ENCODE measurements around the gene SLC6A6.

SLC6A6 gene

GRCh38 chr3:14518893-14519292, 116.5 kb downstream of the SLC6A6 start:
- H3K4ac ChIP-seq (ENCODE audit: low read depth in 1 of 2, low read length in 2 of 2) = no peak overlapping the region
- no peak overlapping the region for H2BK12ac ChIP-seq (ENCODE audit: low read length in 2 of 2)
- peaks cover 11 to 35% of the 10 kb centered on the region in 2 experiments for H3K27me3 ChIP-seq (ENCODE audit: control insufficient read depth in 1 of 2, insufficient read depth in 1 of 2, low read length in 2 of 2)
- no peak overlapping the region for H2BK15ac ChIP-seq (ENCODE audit: low read depth, poor library complexity, severe bottlenecking)
- H3K23ac ChIP-seq (ENCODE audit: low read length in 2 of 2) = no peak overlapping the region
- no peak overlapping the region for H3K14ac ChIP-seq (ENCODE audit: low read length in 2 of 2)
- no peak overlapping the region for H3K4me2 ChIP-seq (ENCODE audit: low read length, poor library complexity, severe bottlenecking)
- 93% methylated on average over 11 of the region's 11 CpGs for WGBS
- no peak overlapping the region for H2BK5ac ChIP-seq (ENCODE audit: low read depth, low read length, poor library complexity, severe bottlenecking)
- H3K4me3 ChIP-seq (ENCODE audit: insufficient read depth in 1 of 2, low read depth in 1 of 2, low read length in 2 of 2) = no peak overlapping the region
- H3K4me1 ChIP-seq (ENCODE audit: control insufficient read depth, insufficient read depth, low read depth, low read length) = peaks cover 3% of the 10 kb centered on the region
- H2AFZ ChIP-seq (ENCODE audit: low read depth, low read length) = no peak overlapping the region
- no peak overlapping the region for H3K18ac ChIP-seq (ENCODE audit: low read depth in 1 of 2, low read length in 2 of 2)
- no peaks in the 10 kb centered on the region for H3K36me3 ChIP-seq (ENCODE audit: control insufficient read depth in 1 of 2, insufficient read depth in 2 of 2, low read depth in 1 of 2, low read length in 2 of 2)
- H3K27ac ChIP-seq (ENCODE audit: low read length, poor library complexity, severe bottlenecking) = no peak overlapping the region
- DNase-seq = no peak
- no peak overlapping the region for H2BK120ac ChIP-seq (ENCODE audit: low read depth, low read length)
- H4K8ac ChIP-seq (ENCODE audit: low read length) = no peak overlapping the region
- no peak overlapping the region for H4K91ac ChIP-seq (ENCODE audit: low read length)
- no peak overlapping the region for H2AK5ac ChIP-seq (ENCODE audit: low read length, severe bottlenecking)
- H3K79me1 ChIP-seq (replicated peaks; ENCODE audit: low read length, poor library complexity, severe bottlenecking) = no peaks in the 10 kb centered on the region
- H3K9ac ChIP-seq (ENCODE audit: low read length) = no peak overlapping the region
- no peaks in the 10 kb centered on the region for H3K9me3 ChIP-seq (ENCODE audit: control insufficient read depth, low read length)

- H2BK15ac ChIP-seq (ENCODE audit: low read depth, poor library complexity, severe bottlenecking) = no peak overlapping the region
- no peak overlapping the region for H4K91ac ChIP-seq (ENCODE audit: low read length)
- H2BK12ac ChIP-seq (ENCODE audit: low read length in 2 of 2) = no peak overlapping the region
- no peak overlapping the region for H3K27ac ChIP-seq (ENCODE audit: low read length, poor library complexity, severe bottlenecking)
- no peak overlapping the region for H4K8ac ChIP-seq (ENCODE audit: low read length)
- peaks cover 9 to 40% of the 10 kb centered on the region in 2 experiments for H3K27me3 ChIP-seq (ENCODE audit: control insufficient read depth in 1 of 2, insufficient read depth in 1 of 2, low read length in 2 of 2)
- H2BK120ac ChIP-seq (ENCODE audit: low read depth, low read length) = no peak overlapping the region
- H3K4me2 ChIP-seq (ENCODE audit: low read length, poor library complexity, severe bottlenecking) = no peak overlapping the region
- H2BK5ac ChIP-seq (ENCODE audit: low read depth, low read length, poor library complexity, severe bottlenecking) = no peak overlapping the region
- H3K14ac ChIP-seq (ENCODE audit: low read length in 2 of 2) = no peak overlapping the region
- DNase-seq = no peak
- no peaks in the 10 kb centered on the region for H3K9me3 ChIP-seq (ENCODE audit: control insufficient read depth, low read length)
- 65% methylated on average over 1 of the region's 1 CpG for whole genome bisulfite sequencing
- no peak overlapping the region for H3K4me3 ChIP-seq (ENCODE audit: insufficient read depth in 1 of 2, low read depth in 1 of 2, low read length in 2 of 2)
- no peak overlapping the region for H3K4ac ChIP-seq (ENCODE audit: low read depth in 1 of 2, low read length in 2 of 2)
- H3K36me3 ChIP-seq (ENCODE audit: control insufficient read depth in 1 of 2, insufficient read depth in 2 of 2, low read depth in 1 of 2, low read length in 2 of 2) = no peaks in the 10 kb centered on the region
- no peak overlapping the region for H3K9ac ChIP-seq (ENCODE audit: low read length)
- no peak overlapping the region for H2AK5ac ChIP-seq (ENCODE audit: low read length, severe bottlenecking)
- no peak overlapping the region for H2AFZ ChIP-seq (ENCODE audit: low read depth, low read length)
- H3K18ac ChIP-seq (ENCODE audit: low read depth in 1 of 2, low read length in 2 of 2) = no peak overlapping the region
- no peaks in the 10 kb centered on the region for H3K79me1 ChIP-seq (replicated peaks; ENCODE audit: low read length, poor library complexity, severe bottlenecking)
- no peak overlapping the region for H3K23ac ChIP-seq (ENCODE audit: low read length in 2 of 2)
- H3K4me1 ChIP-seq (ENCODE audit: control insufficient read depth, insufficient read depth, low read depth, low read length) = peaks cover 8% of the 10 kb centered on the region
These were observed 117.0 kb downstream of the SLC6A6 start for GRCh38 chr3:14519406-14519805.

GRCh38 chr3:14520149-14520548, 117.7 kb downstream of the SLC6A6 start:
- DNase-seq = no peak
- Histone ChIP-seq H2BK5ac (ENCODE audit: low read depth, low read length, poor library complexity, severe bottlenecking) (no peak overlapping the region), H4K91ac (ENCODE audit: low read length) (no peak overlapping the region), H3K9me3 (ENCODE audit: control insufficient read depth, low read length) (no peaks in the 10 kb centered on the region), H3K4me1 (ENCODE audit: control insufficient read depth, insufficient read depth, low read depth, low read length) (peaks cover 9% of the 10 kb centered on the region), H2BK12ac (ENCODE audit: low read length in 2 of 2) (no peak overlapping the region), H3K14ac (ENCODE audit: low read length in 2 of 2) (no peak overlapping the region), H3K9ac (ENCODE audit: low read length) (no peak overlapping the region), H3K4ac (ENCODE audit: low read depth in 1 of 2, low read length in 2 of 2) (no peak overlapping the region), H3K27me3 (ENCODE audit: control insufficient read depth in 1 of 2, insufficient read depth in 1 of 2, low read length in 2 of 2) (peaks cover 9 to 40% of the 10 kb centered on the region in 2 experiments), H3K79me1 (replicated peaks; ENCODE audit: low read length, poor library complexity, severe bottlenecking) (no peaks in the 10 kb centered on the region), H3K27ac (ENCODE audit: low read length, poor library complexity, severe bottlenecking) (no peak overlapping the region), H3K18ac (ENCODE audit: low read depth in 1 of 2, low read length in 2 of 2) (no peak overlapping the region), H2AK5ac (ENCODE audit: low read length, severe bottlenecking) (no peak overlapping the region), H2AFZ (ENCODE audit: low read depth, low read length) (no peak overlapping the region), H3K4me3 (ENCODE audit: insufficient read depth in 1 of 2, low read depth in 1 of 2, low read length in 2 of 2) (no peak overlapping the region), H4K8ac (ENCODE audit: low read length) (no peak overlapping the region), H3K4me2 (ENCODE audit: low read length, poor library complexity, severe bottlenecking) (no peak overlapping the region), H3K23ac (ENCODE audit: low read length in 2 of 2) (no peak overlapping the region), H3K36me3 (ENCODE audit: control insufficient read depth in 1 of 2, insufficient read depth in 2 of 2, low read depth in 1 of 2, low read length in 2 of 2) (no peaks in the 10 kb centered on the region), H2BK15ac (ENCODE audit: low read depth, poor library complexity, severe bottlenecking) (no peak overlapping the region), H2BK120ac (ENCODE audit: low read depth, low read length) (no peak overlapping the region)
- 80% methylated on average over 15 of the region's 15 CpGs for WGBS

- Histone ChIP-seq H2AFZ (ENCODE audit: low read depth, low read length) (no peak overlapping the region), H3K23ac (ENCODE audit: low read length in 2 of 2) (no peak overlapping the region), H3K79me1 (replicated peaks; ENCODE audit: low read length, poor library complexity, severe bottlenecking) (no peaks in the 10 kb centered on the region), H2BK120ac (ENCODE audit: low read depth, low read length) (no peak overlapping the region), H3K14ac (ENCODE audit: low read length in 2 of 2) (no peak overlapping the region), H3K9me3 (ENCODE audit: control insufficient read depth, low read length) (no peaks in the 10 kb centered on the region), H2BK12ac (ENCODE audit: low read length in 2 of 2) (no peak overlapping the region), H3K18ac (ENCODE audit: low read depth in 1 of 2, low read length in 2 of 2) (no peak overlapping the region), H2BK5ac (ENCODE audit: low read depth, low read length, poor library complexity, severe bottlenecking) (no peak overlapping the region), H2BK15ac (ENCODE audit: low read depth, poor library complexity, severe bottlenecking) (no peak overlapping the region), H2AK5ac (ENCODE audit: low read length, severe bottlenecking) (no peak overlapping the region), H3K27me3 (ENCODE audit: control insufficient read depth in 1 of 2, insufficient read depth in 1 of 2, low read length in 2 of 2) (peaks cover 9 to 45% of the 10 kb centered on the region in 2 experiments), H3K4me2 (ENCODE audit: low read length, poor library complexity, severe bottlenecking) (no peak overlapping the region), H3K27ac (ENCODE audit: low read length, poor library complexity, severe bottlenecking) (no peak overlapping the region), H4K91ac (ENCODE audit: low read length) (no peak overlapping the region), H3K4ac (ENCODE audit: low read depth in 1 of 2, low read length in 2 of 2) (no peak overlapping the region), H3K4me3 (ENCODE audit: insufficient read depth in 1 of 2, low read depth in 1 of 2, low read length in 2 of 2) (no peak overlapping the region), H3K36me3 (ENCODE audit: control insufficient read depth in 1 of 2, insufficient read depth in 2 of 2, low read depth in 1 of 2, low read length in 2 of 2) (no peaks in the 10 kb centered on the region), H4K8ac (ENCODE audit: low read length) (no peak overlapping the region), H3K9ac (ENCODE audit: low read length) (no peak overlapping the region), H3K4me1 (ENCODE audit: control insufficient read depth, insufficient read depth, low read depth, low read length) (peaks cover 10% of the 10 kb centered on the region)
- no peak for DNase-seq
- 90% methylated on average over 8 of the region's 8 CpGs for WGBS
These were observed 118.6 kb downstream of the SLC6A6 start for GRCh38 chr3:14520967-14521366.
